DND-41 (cell line): ENCODE data around the gene STT3A.
A peak's percentile ranks its signal among the peaks of the same experiment; 100 is the strongest.

Source experiments
- ATAC-seq: fragments of 200-7000 bp; cut with Tn5 transposase; 3 replicates; pipeline ENCODE4 v1.9.1; 2021; ENCODE audit warnings: low read depth; ENCODE audit not compliant: insufficient read depth
- DNase-seq: peaks from one replicate; pipeline ENCODE4 v3.0.0-alpha.2; 2020
- H2AFZ ChIP-seq: 2 replicates; pipeline ENCODE4 v1.6.0; 2012; ENCODE audit warnings: low read depth, low read length
- H3K27ac ChIP-seq: 2 replicates; pipeline ENCODE4 v1.5.1; 2012; ENCODE audit warnings: low read length, inconsistent platforms
- H3K27me3 ChIP-seq: fragments of 200-600 bp; sonication (generic); 2 replicates; pipeline ENCODE4 v1.6.0; 2012; ENCODE audit warnings: low read length, mild to moderate bottlenecking, inconsistent platforms; ENCODE audit not compliant: insufficient read depth, poor library complexity
- H3K36me3 ChIP-seq: 2 replicates; pipeline ENCODE4 v1.5.1; 2012; ENCODE audit warnings: low read length, inconsistent platforms; ENCODE audit not compliant: insufficient read depth
- H3K4me1 ChIP-seq: 2 replicates; pipeline ENCODE4 v1.5.1; 2012; ENCODE audit warnings: mild to moderate bottlenecking, low read length; ENCODE audit not compliant: insufficient read depth
- H3K4me2 ChIP-seq: 2 replicates; pipeline ENCODE4 v1.6.0; 2012; ENCODE audit warnings: mild to moderate bottlenecking, moderate library complexity, low read length, inconsistent platforms; ENCODE audit not compliant: insufficient read depth
- H3K4me3 ChIP-seq, 2 experiments: fragments of 200-600 bp in 1 of 2; shearing (Covaris generic) in 1 of 2; 2 replicates each; pipeline ENCODE4 v1.5.1; 2012 to 2016; ENCODE audit warnings: inconsistent platforms in 2 of 2, low read length in 2 of 2, mild to moderate bottlenecking in 2 of 2, low read depth in 1 of 2, moderate library complexity in 1 of 2
- H3K79me2 ChIP-seq: 2 replicates; pipeline ENCODE4 v1.6.0; 2012; ENCODE audit warnings: low read length, inconsistent platforms; ENCODE audit not compliant: insufficient read depth
- H3K9ac ChIP-seq: 2 replicates; pipeline ENCODE4 v1.6.0; 2012; ENCODE audit warnings: low read depth, mild to moderate bottlenecking, inconsistent platforms, low read length, moderate library complexity
- H3K9me3 ChIP-seq: 2 replicates; pipeline ENCODE4 v1.5.1; 2012; ENCODE audit warnings: low read length, moderate library complexity, mild to moderate bottlenecking, inconsistent platforms; ENCODE audit not compliant: insufficient read depth, severe bottlenecking
- H4K20me1 ChIP-seq: 2 replicates; pipeline ENCODE4 v1.6.0; 2012; ENCODE audit warnings: low read length; ENCODE audit not compliant: insufficient read depth
- EZH2 ChIP-seq: IDR thresholded peaks from 3 replicates; pipeline ENCODE4 v1.6.1; 2012; ENCODE audit warnings: borderline replicate concordance, low read depth, mild to moderate bottlenecking, moderate library complexity, low read length, inconsistent platforms; ENCODE audit not compliant: severe bottlenecking
- TF ChIP-seq, protein P1 (sequence below): IDR thresholded peaks from 2 replicates; pipeline ENCODE4 v1.5.1; 2012; ENCODE audit warnings: borderline replicate concordance, low read length, moderate library complexity, mild to moderate bottlenecking; ENCODE audit not compliant: poor library complexity, severe bottlenecking; ENCODE audit errors: extremely low read depth

Gene STT3A

DNA sequence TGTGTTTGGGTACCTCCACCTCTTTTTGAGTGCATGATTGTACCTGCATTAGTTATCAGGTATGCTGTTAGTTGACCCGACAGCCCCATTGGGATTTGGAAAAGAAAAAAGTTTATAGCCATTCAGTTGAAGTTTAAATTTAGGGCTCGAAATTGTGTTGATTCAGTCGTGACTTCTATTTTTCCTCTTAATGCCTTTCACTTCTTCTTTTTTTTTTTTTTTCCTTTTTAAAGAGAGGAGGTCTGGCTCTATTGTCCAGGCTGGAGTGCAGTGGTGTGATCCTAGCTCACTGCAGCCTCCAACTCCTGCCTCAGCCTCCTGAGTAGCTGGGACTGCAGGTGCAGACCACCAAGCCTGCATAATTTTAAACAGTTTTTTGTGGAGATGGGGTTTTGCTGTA, 2.3 kb downstream of the STT3A start:
- Histone ChIP-seq H3K27me3 (no peaks in the 10 kb centered on the region), H3K9me3 (no peaks in the 10 kb centered on the region), H3K36me3 (peaks cover 41% of the 10 kb centered on the region), H3K4me2 (peak overlapping the region; percentile 91; the same call in 1 of the 2 replicates), H3K4me1 (peaks cover 35% of the 10 kb centered on the region), H3K79me2 (peaks cover 77% of the 10 kb centered on the region), H4K20me1 (peaks cover 35% of the 10 kb centered on the region), H3K27ac (no peak overlapping the region), H3K9ac (0 out of 2 replicates have a peak overlapping the region, but pooled peaks have one; percentile 74), H2AFZ (no peak overlapping the region), H3K4me3 (0 out of 4 replicates have a peak overlapping the region, but pooled peaks of 1 of the 2 experiments have one; percentile 4)
- DNase-seq (no peak), ATAC-seq (no peak)
- no peak for TF ChIP-seq EZH2
- TF ChIP-seq, protein P1, sequence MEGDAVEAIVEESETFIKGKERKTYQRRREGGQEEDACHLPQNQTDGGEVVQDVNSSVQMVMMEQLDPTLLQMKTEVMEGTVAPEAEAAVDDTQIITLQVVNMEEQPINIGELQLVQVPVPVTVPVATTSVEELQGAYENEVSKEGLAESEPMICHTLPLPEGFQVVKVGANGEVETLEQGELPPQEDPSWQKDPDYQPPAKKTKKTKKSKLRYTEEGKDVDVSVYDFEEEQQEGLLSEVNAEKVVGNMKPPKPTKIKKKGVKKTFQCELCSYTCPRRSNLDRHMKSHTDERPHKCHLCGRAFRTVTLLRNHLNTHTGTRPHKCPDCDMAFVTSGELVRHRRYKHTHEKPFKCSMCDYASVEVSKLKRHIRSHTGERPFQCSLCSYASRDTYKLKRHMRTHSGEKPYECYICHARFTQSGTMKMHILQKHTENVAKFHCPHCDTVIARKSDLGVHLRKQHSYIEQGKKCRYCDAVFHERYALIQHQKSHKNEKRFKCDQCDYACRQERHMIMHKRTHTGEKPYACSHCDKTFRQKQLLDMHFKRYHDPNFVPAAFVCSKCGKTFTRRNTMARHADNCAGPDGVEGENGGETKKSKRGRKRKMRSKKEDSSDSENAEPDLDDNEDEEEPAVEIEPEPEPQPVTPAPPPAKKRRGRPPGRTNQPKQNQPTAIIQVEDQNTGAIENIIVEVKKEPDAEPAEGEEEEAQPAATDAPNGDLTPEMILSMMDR: no peak

DNA sequence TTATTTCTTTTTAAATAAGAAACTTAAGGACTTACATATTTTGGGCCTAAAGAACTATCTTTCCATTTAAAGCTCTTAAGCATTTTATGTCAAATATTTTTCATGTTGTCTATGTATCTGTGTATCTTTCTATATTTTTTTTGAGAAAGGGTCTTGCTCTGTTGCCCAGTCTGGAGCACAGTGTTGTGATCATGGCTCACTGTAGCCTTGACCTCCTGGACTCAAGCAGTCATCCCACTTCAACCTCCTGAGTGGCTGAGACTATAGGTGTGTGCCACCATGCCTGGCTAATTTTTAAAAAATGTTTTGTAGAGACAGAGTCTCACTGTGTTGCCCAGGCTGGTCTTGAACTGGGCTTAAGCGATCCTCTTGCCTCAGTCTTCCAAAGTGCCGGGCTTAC, 8.0 kb downstream of the STT3A start:
- H3K27ac ChIP-seq: no peak overlapping the region
- TF ChIP-seq, protein P1: no peak
- no peak for TF ChIP-seq EZH2
- H3K27me3 ChIP-seq: no peaks in the 10 kb centered on the region
- no peak overlapping the region for H2AFZ ChIP-seq
- DNase-seq: no peak
- no peak for ATAC-seq
- H3K4me1 ChIP-seq: 0 out of 2 replicates have a peak, but pooled peaks cover 2% of the 10 kb centered on the region
- H4K20me1 ChIP-seq: peaks cover 17% of the 10 kb centered on the region; the same call in 1 of the 2 replicates
- no peak overlapping the region for H3K9ac ChIP-seq
- peaks cover 93% of the 10 kb centered on the region for H3K36me3 ChIP-seq
- peaks cover 47% of the 10 kb centered on the region for H3K79me2 ChIP-seq
- no peak overlapping the region for H3K4me3 ChIP-seq
- no peaks in the 10 kb centered on the region for H3K9me3 ChIP-seq
- H3K4me2 ChIP-seq: no peak overlapping the region

DNA sequence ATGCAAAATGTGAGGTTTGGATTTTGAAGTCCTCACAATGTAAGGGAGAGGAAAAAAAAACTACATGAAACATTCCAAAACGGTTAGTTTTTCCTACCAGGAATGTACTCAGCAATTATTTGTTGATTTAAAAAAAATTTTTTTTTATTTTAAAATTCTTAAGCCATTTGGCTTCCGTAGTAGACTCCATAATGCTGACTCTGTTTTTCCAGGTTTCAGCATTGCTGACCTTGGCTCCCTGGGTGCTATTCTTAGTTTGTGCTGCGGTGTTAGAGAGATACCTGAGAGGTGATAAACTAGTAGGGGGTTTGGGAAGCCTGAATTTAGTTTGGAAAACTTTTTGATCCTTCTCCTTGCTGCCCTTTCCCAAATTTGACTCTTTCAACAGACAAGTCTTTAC, 10.6 kb downstream of the STT3A start:
- ATAC-seq (no peak), DNase-seq (no peak)
- Histone ChIP-seq H3K79me2 (peaks cover 23% of the 10 kb centered on the region), H3K27me3 (no peaks in the 10 kb centered on the region), H3K9me3 (no peaks in the 10 kb centered on the region), H2AFZ (no peak overlapping the region), H3K4me3 (no peak overlapping the region), H3K27ac (no peak overlapping the region), H3K4me2 (no peak overlapping the region), H4K20me1 (peaks cover 9% of the 10 kb centered on the region; the same call in 1 of the 2 replicates), H3K9ac (no peak overlapping the region), H3K36me3 (peaks cover 92% of the 10 kb centered on the region), H3K4me1 (no peaks in the 10 kb centered on the region)
- TF ChIP-seq, protein P1: no peak
- TF ChIP-seq EZH2: no peak
